Activated gamma-delta T cell treated with Interleukin-2 at 50 U/mL for 16 hours (primary cell): ENCODE results near the gene ZBED1.

ENCODE experiments used
- DNase-seq: peaks from one replicate; pipeline ENCODE4 v3.0.0-alpha.2; 2020

ZBED1 gene

GRCh38 chrX:2451501-2452316 is 49.1 kb downstream of the ZBED1 start:
- DNase-seq, result no peak

- no peak for DNase-seq
Observed at GRCh38 chrX:2450681-2451080, 50.1 kb downstream of the ZBED1 start.

GRCh38 chrX:2449135-2449886 is 51.5 kb downstream of the ZBED1 start:
- no peak for DNase-seq

GRCh38 chrX:2447484-2447883 is 53.3 kb downstream of the ZBED1 start:
- no peak for DNase-seq

GRCh38 chrX:2446815-2447214 is 54.0 kb downstream of the ZBED1 start:
- DNase-seq, result no peak

- DNase-seq, result no peak
Observed at GRCh38 chrX:2445662-2446623, 54.8 kb downstream of the ZBED1 start.

GRCh38 chrX:2442694-2443093 is 58.1 kb downstream of the ZBED1 start:
- no peak for DNase-seq

GRCh38 chrX:2441466-2441865 is 59.3 kb downstream of the ZBED1 start:
- no peak for DNase-seq

GRCh38 chrX:2439613-2440012 is 61.2 kb downstream of the ZBED1 start:
- no peak for DNase-seq
